NK-92 (cell line): Measurements from ENCODE around the gene NDFIP1.
"Not testable (repeated sequence)": the region's sequence is repeated elsewhere in the genome, so short reads cannot be mapped to it uniquely, and the experiment has no call there.

Experiments used
- DNase-seq: peaks from one replicate; lab custom pipeline; 2025; ENCODE audit not compliant: unreplicated experiment; lab: John Stamatoyannopoulos, UW

The NDFIP1 gene

GRCh38 chr5:142183561-142183960 lies 75.0 kb downstream of the NDFIP1 start:
- DNase-seq = no peak

GRCh38 chr5:142184988-142185387 lies 76.4 kb downstream of the NDFIP1 start:
- DNase-seq = no peak

- DNase-seq = no peak
Observed at GRCh38 chr5:142186514-142186856, 77.9 kb downstream of the NDFIP1 start.

GRCh38 chr5:142186857-142187594 lies 78.4 kb downstream of the NDFIP1 start:
- DNase-seq = no peak

- not testable (repeated sequence) for DNase-seq
Observed at GRCh38 chr5:142188691-142189090, 80.1 kb downstream of the NDFIP1 start.

GRCh38 chr5:142189813-142190212 lies 81.2 kb downstream of the NDFIP1 start:
- no peak for DNase-seq

GRCh38 chr5:142191776-142192175 lies 83.2 kb downstream of the NDFIP1 start:
- DNase-seq = no peak

GRCh38 chr5:142192286-142193113 lies 83.9 kb downstream of the NDFIP1 start:
- DNase-seq = no peak

- DNase-seq = no peak
Observed at GRCh38 chr5:142193114-142193428, 84.5 kb downstream of the NDFIP1 start.

GRCh38 chr5:142197098-142197497 lies 88.5 kb downstream of the NDFIP1 start:
- DNase-seq = no peak

- no peak for DNase-seq
Observed at GRCh38 chr5:142197781-142198180, 89.2 kb downstream of the NDFIP1 start.

GRCh38 chr5:142199388-142199787 lies 90.8 kb downstream of the NDFIP1 start:
- no peak for DNase-seq

GRCh38 chr5:142200387-142200786 lies 91.8 kb downstream of the NDFIP1 start:
- DNase-seq = no peak

- no peak for DNase-seq
Observed at GRCh38 chr5:142201471-142201887, 92.9 kb downstream of the NDFIP1 start.

GRCh38 chr5:142202282-142202681 lies 93.7 kb downstream of the NDFIP1 start:
- DNase-seq = no peak
